NCI-H226 (cell line): ENCODE data around the gene MACROD2.
"Not testable (repeated sequence)": the region's sequence is repeated elsewhere in the genome, so short reads cannot be mapped to it uniquely, and the experiment has no call there.

Experiments
- DNase-seq: peaks from one replicate; pipeline ENCODE4 v3.0.0-alpha.2; 2015

The MACROD2 gene

GRCh38 chr20:14981486-14981885 lies 986.2 kb downstream of the MACROD2 start:
- DNase-seq: not testable (repeated sequence)

- DNase-seq: not testable (repeated sequence)
Measured at GRCh38 chr20:14982324-14982723, 987.0 kb downstream of the MACROD2 start.

GRCh38 chr20:14984305-14984704 lies 989.0 kb downstream of the MACROD2 start:
- no peak for DNase-seq

GRCh38 chr20:14984768-14985622 lies 989.7 kb downstream of the MACROD2 start:
- no peak for DNase-seq

GRCh38 chr20:14986026-14986655 lies 990.8 kb downstream of the MACROD2 start:
- peak; percentile 34 for DNase-seq

- DNase-seq: no peak
Measured at GRCh38 chr20:14986656-14987055, 991.3 kb downstream of the MACROD2 start.

GRCh38 chr20:14989535-14990290 lies 994.4 kb downstream of the MACROD2 start:
- DNase-seq: no peak

GRCh38 chr20:14991023-14991422 lies 995.7 kb downstream of the MACROD2 start:
- DNase-seq: peak; percentile 62

- DNase-seq: peak; percentile 39
Measured at GRCh38 chr20:14992153-14992552, 996.8 kb downstream of the MACROD2 start.

- DNase-seq: peak; percentile 48
Measured at GRCh38 chr20:14992961-14993360, 997.6 kb downstream of the MACROD2 start.

GRCh38 chr20:14996883-14997672 lies 1001.8 kb downstream of the MACROD2 start:
- no peak for DNase-seq

- DNase-seq: peak; percentile 73
Measured at GRCh38 chr20:14997791-14998190, 1002.5 kb downstream of the MACROD2 start.

GRCh38 chr20:15005300-15005986 lies 1010.1 kb downstream of the MACROD2 start:
- peak; percentile 38 for DNase-seq

GRCh38 chr20:15011631-15012030 lies 1016.3 kb downstream of the MACROD2 start:
- no peak for DNase-seq

GRCh38 chr20:15012566-15012965 lies 1017.2 kb downstream of the MACROD2 start:
- DNase-seq: no peak

GRCh38 chr20:15016875-15017274 lies 1021.6 kb downstream of the MACROD2 start:
- DNase-seq: not testable (repeated sequence)

GRCh38 chr20:15018966-15019365 lies 1023.6 kb downstream of the MACROD2 start:
- DNase-seq: no peak

GRCh38 chr20:15020845-15021244 lies 1025.5 kb downstream of the MACROD2 start:
- no peak for DNase-seq

GRCh38 chr20:15022921-15023320 lies 1027.6 kb downstream of the MACROD2 start:
- DNase-seq: no peak

- no peak for DNase-seq
Measured at GRCh38 chr20:15026759-15027158, 1031.4 kb downstream of the MACROD2 start.

GRCh38 chr20:15030826-15031225 lies 1035.5 kb downstream of the MACROD2 start:
- DNase-seq: no peak
